Liver (tissue), 9 donors: Measurements from ENCODE around the gene RAD51B. TPM values are rescaled to one million over a fixed set of nuclear protein-coding genes. Genes with fewer than 3 reads are reported as not detected.

ENCODE experiments used
- DNase-seq: peaks from one replicate; pipeline ENCODE4 v3.0.0-alpha.2; 2017; ENCODE audit warnings: low spot score
- H3K27ac ChIP-seq, 2 donors: one replicate each; pipeline ENCODE4 v1.7.0; 2013; ENCODE audit warnings: inconsistent platforms in 2 of 2, low read length in 2 of 2, control low read depth in 1 of 2, low read depth in 1 of 2, mild to moderate bottlenecking in 1 of 2
- H3K27me3 ChIP-seq, 4 donors: one replicate each; pipeline versions ENCODE4 v1.6.1 to v1.7.0; 2013; ENCODE audit warnings: low read length in 3 of 4, inconsistent platforms in 1 of 4, mild to moderate bottlenecking in 1 of 4, moderate library complexity in 1 of 4; ENCODE audit not compliant: control insufficient read depth in 4 of 4, insufficient read depth in 4 of 4
- H3K36me3 ChIP-seq, 4 donors: one replicate each; pipeline versions ENCODE4 v1.6.1 to v1.7.0; 2013; ENCODE audit warnings: low read length in 3 of 4, mild to moderate bottlenecking in 3 of 4, low read depth in 1 of 4, moderate library complexity in 1 of 4; ENCODE audit not compliant: control insufficient read depth in 4 of 4, insufficient read depth in 3 of 4
- H3K4me1 ChIP-seq, 4 donors: one replicate each; pipeline versions ENCODE4 v1.6.1 to v1.7.0; 2013; ENCODE audit warnings: low read length in 3 of 4, mild to moderate bottlenecking in 3 of 4, moderate library complexity in 1 of 4; ENCODE audit not compliant: control insufficient read depth in 4 of 4, insufficient read depth in 4 of 4
- H3K4me3 ChIP-seq, 3 donors: one replicate each; pipeline versions ENCODE4 v1.6.1 to v1.7.0; 2013; ENCODE audit warnings: low read length in 3 of 3, control low read depth in 1 of 3, low read depth in 1 of 3, mild to moderate bottlenecking in 1 of 3
- H3K9ac ChIP-seq, 2 donors: one replicate each; pipeline ENCODE4 v1.7.0; 2013; ENCODE audit warnings: low read length in 2 of 2, mild to moderate bottlenecking in 2 of 2, moderate library complexity in 2 of 2, control low read depth in 1 of 2, low read depth in 1 of 2
- H3K9me3 ChIP-seq, 4 donors: one replicate each; pipeline versions ENCODE4 v1.6.1 to v1.7.0; 2013; ENCODE audit warnings: low read length in 3 of 4; ENCODE audit not compliant: control insufficient read depth in 4 of 4
- ATF3 ChIP-seq: IDR thresholded peaks from 2 replicates; pipeline ENCODE4 v1.6.1; 2016; ENCODE audit warnings: antibody characterized with exemption
- CTCF ChIP-seq: fragments of 150-350 bp; IDR thresholded peaks from 2 replicates; pipeline ENCODE4 v1.5.1; 2017; ENCODE audit warnings: improper control_type of control experiment, low read depth, low read length; ENCODE audit not compliant: missing input control
- EGR1 ChIP-seq, 2 donors: IDR thresholded peaks; 2 replicates each; pipeline ENCODE4 v1.6.1; 2016 to 2018; ENCODE audit warnings: antibody characterized with exemption in 2 of 2, low read depth in 2 of 2
- FOXA1 ChIP-seq: IDR thresholded peaks from 2 replicates; pipeline ENCODE4 v1.6.1; 2016; ENCODE audit warnings: antibody characterized with exemption
- FOXA2 ChIP-seq: IDR thresholded peaks from 2 replicates; pipeline ENCODE4 v1.6.1; 2016; ENCODE audit warnings: antibody characterized with exemption
- GABPA ChIP-seq, 2 donors: IDR thresholded peaks in 1 of 2; conservative IDR thresholded peaks in 1 of 2; 2 replicates each; pipeline ENCODE4 v1.6.1; 2016; ENCODE audit warnings: antibody characterized with exemption in 2 of 2, mild to moderate bottlenecking in 1 of 2, moderate library complexity in 1 of 2
- HNF4A ChIP-seq, 2 donors: conservative IDR thresholded peaks; 2 replicates each; pipeline ENCODE4 v1.6.1; 2016; ENCODE audit warnings: antibody characterized with exemption in 2 of 2, mild to moderate bottlenecking in 2 of 2
- HNF4G ChIP-seq: IDR thresholded peaks from 2 replicates; pipeline ENCODE4 v1.6.1; 2016; ENCODE audit warnings: antibody characterized with exemption
- MAX ChIP-seq: IDR thresholded peaks from 2 replicates; pipeline ENCODE4 v1.6.1; 2016; ENCODE audit warnings: antibody characterized with exemption
- NR2F2 ChIP-seq: IDR thresholded peaks from 2 replicates; pipeline ENCODE4 v1.6.1; 2016; ENCODE audit warnings: antibody characterized with exemption
- REST ChIP-seq: IDR thresholded peaks from 2 replicates; pipeline ENCODE4 v1.6.1; 2016; ENCODE audit warnings: antibody characterized with exemption, mild to moderate bottlenecking
- RXRA ChIP-seq, 2 donors: IDR thresholded peaks; 2 replicates each; pipeline ENCODE4 v1.6.1; 2017 to 2018; ENCODE audit warnings: antibody characterized with exemption in 2 of 2, mild to moderate bottlenecking in 1 of 2
- SP1 ChIP-seq: IDR thresholded peaks from 2 replicates; pipeline ENCODE4 v1.6.1; 2018; ENCODE audit warnings: antibody characterized with exemption, mild to moderate bottlenecking
- YY1 ChIP-seq: IDR thresholded peaks from 2 replicates; pipeline ENCODE4 v1.6.1; 2016; ENCODE audit warnings: antibody characterized with exemption, mild to moderate bottlenecking
- ZBTB33 ChIP-seq: IDR thresholded peaks from 2 replicates; pipeline ENCODE4 v1.6.1; 2016; ENCODE audit warnings: antibody characterized with exemption
- WGBS: extraction: QIAGEN DNeasy Blood & Tissue Kit; methylation state at CpG from one replicate; pipeline ENCODE4 v1.1.7; 2013; 5-methylcytosine and 5-hydroxymethylcytosine counted together
- polyA plus RNA-seq, 2 donors: library from polyadenylated mRNA; stranded (reverse) in 1 of 2; unstranded in 1 of 2; fragments of 200-250 nt in 1 of 2; fragments of >200 nt in 1 of 2; fragmentation: Nextera tagmentation in 1 of 2; extraction: Ambion mirVana in 1 of 2; gene quantifications; one replicate each; pipeline versions ENCODE4 v1.2.1 to v1.2.3, GENCODE V29; 2013 to 2015
- total RNA-seq, 2 donors: library from RNA; depleted of rRNA; stranded (reverse); fragments of >200 nt; gene quantifications; one replicate each; pipeline ENCODE4 v1.2.3, GENCODE V29; 2014
- donor health status: healthy.
- donor health status: healthy.
- donor health status: healthy.
- donor health status: healthy.
- donor health status: healthy.

RAD51B gene
- total and polyA plus RNA-seq, 4 donors: 0.81 to 12.9 (median 2.4) TPM

GRCh38 chr14:68585690-68586089, 766.1 kb downstream of the RAD51B start:
- TF ChIP-seq GABPA (IDR thresholded peaks at IDR 0.05 in 1 of 2, conservative IDR thresholded peaks at IDR 0.05 in 1 of 2) (no peak), FOXA1 (no peak), SP1 (no peak), REST (no peak), CTCF (no peak), RXRA (IDR thresholded peaks at IDR 0.05) (no peak), FOXA2 (no peak), NR2F2 (no peak), HNF4A (conservative IDR thresholded peaks at IDR 0.05) (no peak), EGR1 (IDR thresholded peaks at IDR 0.05; ENCODE audit: low read depth in 2 of 2) (no peak), ZBTB33 (no peak), YY1 (no peak)
- H3K27me3 ChIP-seq: no peaks in the 10 kb centered on the region
- no peak overlapping the region for H3K4me3 ChIP-seq
- no peak overlapping the region for H3K27ac ChIP-seq
- no peak overlapping the region for H3K9ac ChIP-seq
- no peaks in the 10 kb centered on the region for H3K36me3 ChIP-seq
- H3K4me1 ChIP-seq: no peaks in the 10 kb centered on the region
- whole genome bisulfite sequencing: 89% methylated on average over 16 of the region's 16 CpGs
- no peaks in the 10 kb centered on the region for H3K9me3 ChIP-seq
- no peak for DNase-seq

- TF ChIP-seq NR2F2: no peak
- TF ChIP-seq EGR1 (IDR thresholded peaks at IDR 0.05; ENCODE audit: low read depth in 2 of 2): no peak
- TF ChIP-seq HNF4A (conservative IDR thresholded peaks at IDR 0.05): no peak
- TF ChIP-seq SP1: no peak
- TF ChIP-seq ZBTB33: no peak
- TF ChIP-seq MAX: no peak
- TF ChIP-seq ATF3: no peak
- no peak for TF ChIP-seq HNF4G
- no peak for TF ChIP-seq RXRA (IDR thresholded peaks at IDR 0.05)
- no peak for TF ChIP-seq FOXA2
- TF ChIP-seq CTCF: no peak
- H3K27ac ChIP-seq: no peak overlapping the region
- no peak for DNase-seq
- WGBS: 87% methylated on average over 13 of the region's 13 CpGs
- no peak overlapping the region for H3K9ac ChIP-seq
- H3K27me3 ChIP-seq: no peaks in the 10 kb centered on the region
- no peak overlapping the region for H3K4me3 ChIP-seq
- H3K4me1 ChIP-seq: no peaks in the 10 kb centered on the region
- H3K9me3 ChIP-seq: no peaks in the 10 kb centered on the region
- no peaks in the 10 kb centered on the region for H3K36me3 ChIP-seq
Measured at GRCh38 chr14:68586896-68587751, 767.5 kb downstream of the RAD51B start.
